ENCODE results near the gene TBC1D3B. TPM values are rescaled to one million over a fixed set of nuclear protein-coding genes. Genes with fewer than 3 reads are reported as not detected.

TBC1D3B gene
- total RNA-seq, 1 experiment from 2014 or later: 1.4 TPM

- intact Hi-C loops (cut with micrococcal nuclease): no loop called here
- H2AFZ ChIP-seq (ENCODE audit: low read length): no peak overlapping the region
- TF ChIP-seq EZH2 (IDR thresholded peaks at IDR 0.05; ENCODE audit: low read length, unreplicated experiment) (no peak), CTCF (conservative IDR thresholded peaks at IDR 0.05; ENCODE audit: low read depth, low read length) (no peak), EZH2phosphoT487 (IDR thresholded peaks at IDR 0.05; ENCODE audit: borderline replicate concordance, low read length) (no peak)
- H3K27ac ChIP-seq (ENCODE audit: low read length): no peak overlapping the region
- H4K20me1 ChIP-seq (ENCODE audit: low read length): no peaks in the 10 kb centered on the region
- H3K9me3 ChIP-seq (ENCODE audit: low read length): no peaks in the 10 kb centered on the region
- no peak for DNase-seq
- no peak overlapping the region for H3K9ac ChIP-seq (ENCODE audit: low read length)
- ChIA-PET POLR2A (ENCODE audit: unreplicated experiment) (no interaction called here), CTCF (no interaction called here)
- H3K36me3 ChIP-seq (ENCODE audit: low read depth, low read length): no peaks in the 10 kb centered on the region
- no peak for ATAC-seq
- no peak overlapping the region for H3K4me3 ChIP-seq (ENCODE audit: low read length)
- no peak overlapping the region for H3K4me2 ChIP-seq (ENCODE audit: low read length)
- no TSS peak for BruUV-seq (replicated peaks)
- no peaks in the 10 kb centered on the region for H3F3A ChIP-seq (ENCODE audit: low read length, unreplicated experiment)
- no peaks in the 10 kb centered on the region for H3K79me2 ChIP-seq (ENCODE audit: low read length)
- H3K27me3 ChIP-seq (ENCODE audit: low read length): 0 out of 2 replicates have a peak, but pooled peaks cover 12% of the 10 kb centered on the region
- H3K4me1 ChIP-seq (ENCODE audit: insufficient read depth, low read length): no peaks in the 10 kb centered on the region
- H3K9me2 ChIP-seq (replicated peaks; ENCODE audit: low read length): no peaks in the 10 kb centered on the region
Measured at GRCh38 chr17:36129616-36130015, 46.8 kb downstream of the TBC1D3B start.

- no peak overlapping the region for H3K27ac ChIP-seq (ENCODE audit: low read length)
- H4K20me1 ChIP-seq (ENCODE audit: low read length): no peaks in the 10 kb centered on the region
- ChIA-PET CTCF (no interaction called here), POLR2A (ENCODE audit: unreplicated experiment) (no interaction called here)
- no peak overlapping the region for H3K4me3 ChIP-seq (ENCODE audit: low read length)
- intact Hi-C loops (cut with micrococcal nuclease): no loop called here
- TF ChIP-seq EZH2phosphoT487 (IDR thresholded peaks at IDR 0.05; ENCODE audit: borderline replicate concordance, low read length): no peak
- no peak for TF ChIP-seq CTCF (conservative IDR thresholded peaks at IDR 0.05; ENCODE audit: low read depth, low read length)
- no peak for TF ChIP-seq EZH2 (IDR thresholded peaks at IDR 0.05; ENCODE audit: low read length, unreplicated experiment)
- H3K36me3 ChIP-seq (ENCODE audit: low read depth, low read length): no peaks in the 10 kb centered on the region
- DNase-seq: no peak
- H2AFZ ChIP-seq (ENCODE audit: low read length): no peak overlapping the region
- no peaks in the 10 kb centered on the region for H3K4me1 ChIP-seq (ENCODE audit: insufficient read depth, low read length)
- H3K9me2 ChIP-seq (replicated peaks; ENCODE audit: low read length): no peaks in the 10 kb centered on the region
- no peak overlapping the region for H3K4me2 ChIP-seq (ENCODE audit: low read length)
- no peaks in the 10 kb centered on the region for H3K9me3 ChIP-seq (ENCODE audit: low read length)
- H3K9ac ChIP-seq (ENCODE audit: low read length): no peak overlapping the region
- 0 out of 2 replicates have a peak, but pooled peaks cover 12% of the 10 kb centered on the region for H3K27me3 ChIP-seq (ENCODE audit: low read length)
- no peak for ATAC-seq
- no TSS peak for BruUV-seq (replicated peaks)
- no peaks in the 10 kb centered on the region for H3F3A ChIP-seq (ENCODE audit: low read length, unreplicated experiment)
- H3K79me2 ChIP-seq (ENCODE audit: low read length): no peaks in the 10 kb centered on the region
Measured at GRCh38 chr17:36128411-36128978, 47.9 kb downstream of the TBC1D3B start.

GRCh38 chr17:36127911-36128310 lies 48.5 kb downstream of the TBC1D3B start:
- Histone ChIP-seq H4K20me1 (ENCODE audit: low read length) (no peaks in the 10 kb centered on the region), H3K9ac (ENCODE audit: low read length) (no peak overlapping the region), H3K27ac (ENCODE audit: low read length) (no peak overlapping the region), H3K79me2 (ENCODE audit: low read length) (no peaks in the 10 kb centered on the region), H3K36me3 (ENCODE audit: low read depth, low read length) (no peaks in the 10 kb centered on the region), H3K4me2 (ENCODE audit: low read length) (no peak overlapping the region), H3K4me3 (ENCODE audit: low read length) (no peak overlapping the region), H3K9me2 (replicated peaks; ENCODE audit: low read length) (no peaks in the 10 kb centered on the region), H3K9me3 (ENCODE audit: low read length) (no peaks in the 10 kb centered on the region), H3F3A (ENCODE audit: low read length, unreplicated experiment) (no peaks in the 10 kb centered on the region), H2AFZ (ENCODE audit: low read length) (no peak overlapping the region), H3K4me1 (ENCODE audit: insufficient read depth, low read length) (no peaks in the 10 kb centered on the region), H3K27me3 (ENCODE audit: low read length) (0 out of 2 replicates have a peak, but pooled peaks cover 9% of the 10 kb centered on the region)
- intact Hi-C loops (cut with micrococcal nuclease): no loop called here
- POLR2A ChIA-PET (ENCODE audit: unreplicated experiment): no interaction called here
- CTCF ChIA-PET: no interaction called here
- no peak for DNase-seq
- ATAC-seq: no peak
- BruUV-seq (replicated peaks): no TSS peak
- TF ChIP-seq EZH2phosphoT487 (IDR thresholded peaks at IDR 0.05; ENCODE audit: borderline replicate concordance, low read length) (no peak), EZH2 (IDR thresholded peaks at IDR 0.05; ENCODE audit: low read length, unreplicated experiment) (no peak), CTCF (conservative IDR thresholded peaks at IDR 0.05; ENCODE audit: low read depth, low read length) (no peak)

All from PC-3 (cell line).